B cell (primary cell): ENCODE measurements around the gene CYTH4. TPM values are rescaled to one million over a fixed set of nuclear protein-coding genes. Genes with fewer than 3 reads are reported as not detected.

Experiments
- ATAC-seq: fragments of 200-7000 bp; cut with Tn5 transposase; one replicate; pipeline ENCODE4 v1.10.0; 2021; ENCODE audit warnings: low read depth, mild to moderate bottlenecking, moderate number of reproducible peaks, moderate library complexity
- CTCF ChIA-PET: fragments of 350-600 bp; sonication (Branson Sonifier 250); formaldehyde crosslinking; loops from one replicate; lab custom pipeline; 2021; ENCODE audit warnings: antibody characterized with exemption, inconsistent platforms; lab: Charles Lee
- POLR2A ChIA-PET: fragments of 350-600 bp; sonication (Branson Sonifier 250); formaldehyde crosslinking; loops from one replicate; lab custom pipeline; 2021; ENCODE audit warnings: antibody characterized with exemption; lab: Charles Lee
- DNase-seq: peaks from one replicate; pipeline ENCODE4 v3.0.0; 2013
- H2AFZ ChIP-seq: 2 replicates; pipeline ENCODE4 v1.6.1; 2012; ENCODE audit warnings: mild to moderate bottlenecking, low read depth, low read length; ENCODE audit not compliant: insufficient read depth, poor library complexity, severe bottlenecking
- H3K27ac ChIP-seq, 2 donors: 1 replicate in 1 of 2; 2 replicates in 1 of 2; pipeline ENCODE4 v1.5.1; 2012 to 2013; ENCODE audit warnings: low read length in 2 of 2, mild to moderate bottlenecking in 2 of 2, moderate library complexity in 1 of 2
- H3K27me3 ChIP-seq, 4 experiments: fragments of 200-600 bp in 1 of 4; sonication (generic) in 1 of 4; replicated peaks in 1 of 4; 1 replicate in 2 of 4; 2 replicates in 2 of 4; pipeline versions ENCODE4 v1.6.1 to v1.7.0; 2013 to 2016; ENCODE audit warnings: low read length in 3 of 4, mild to moderate bottlenecking in 2 of 4, mixed read lengths in 1 of 4, moderate library complexity in 1 of 4; ENCODE audit not compliant: insufficient read depth in 4 of 4, control insufficient read depth in 3 of 4; ENCODE audit errors: control extremely low read depth in 1 of 4
- H3K36me3 ChIP-seq, 2 experiments: replicated peaks in 1 of 2; 1 replicate in 1 of 2; 2 replicates in 1 of 2; pipeline versions ENCODE4 v1.6.1 to v1.7.1; 2013; ENCODE audit warnings: low read length in 1 of 2; ENCODE audit not compliant: insufficient read depth in 2 of 2, control insufficient read depth in 1 of 2; ENCODE audit errors: control extremely low read depth in 1 of 2, extremely low read depth in 1 of 2
- H3K4me1 ChIP-seq, 2 donors: fragments of 200-600 bp in 1 of 2; sonication (generic) in 1 of 2; 1 replicate in 1 of 2; 2 replicates in 1 of 2; pipeline versions ENCODE4 v1.5.1 to v1.6.1; 2013 to 2017; ENCODE audit warnings: low read length in 2 of 2; ENCODE audit not compliant: control insufficient read depth in 2 of 2, insufficient read depth in 2 of 2
- H3K4me2 ChIP-seq: replicated peaks from 2 replicates; pipeline ENCODE3; 2012; ENCODE audit warnings: mild to moderate bottlenecking, low read depth, low read length; ENCODE audit not compliant: poor library complexity, severe bottlenecking
- H3K4me3 ChIP-seq, 5 experiments: fragments of 200-600 bp in 1 of 5; sonication (generic) in 1 of 5; 1 replicate in 3 of 5; 2 replicates in 2 of 5; pipeline versions ENCODE4 v1.5.1 to v1.7.0; 2011 to 2016; ENCODE audit warnings: low read length in 4 of 5, mild to moderate bottlenecking in 4 of 5, low read depth in 2 of 5, control low read depth in 1 of 5, moderate library complexity in 1 of 5; ENCODE audit not compliant: insufficient read depth in 1 of 5; ENCODE audit errors: control extremely low read depth in 1 of 5, extremely low read depth in 1 of 5
- H3K79me2 ChIP-seq: fragments of 200-600 bp; sonication (generic); one replicate; pipeline ENCODE4 v1.6.0; 2016; ENCODE audit warnings: low read length; ENCODE audit not compliant: control insufficient read depth, insufficient read depth
- H3K9ac ChIP-seq: fragments of 200-600 bp; sonication (generic); 2 replicates; pipeline ENCODE4 v1.6.1; 2017; ENCODE audit warnings: mild to moderate bottlenecking, low read length, moderate library complexity
- H3K9me3 ChIP-seq, 3 donors: one replicate each; pipeline versions ENCODE4 v1.6.1 to v1.7.1; 2013; ENCODE audit warnings: low read length in 2 of 3; ENCODE audit not compliant: control insufficient read depth in 2 of 3, insufficient read depth in 1 of 3; ENCODE audit errors: control extremely low read depth in 1 of 3
- H4K20me1 ChIP-seq: 2 replicates; pipeline ENCODE4 v1.6.0; 2012; ENCODE audit warnings: mild to moderate bottlenecking, low read length; ENCODE audit not compliant: insufficient read depth, control insufficient read depth, poor library complexity, severe bottlenecking
- H3K27ac Mint-ChIP-seq: one replicate; pipeline ENCODE4 v1.8.0; 2021; ENCODE audit warnings: mixed read lengths
- H3K27me3 Mint-ChIP-seq: one replicate; pipeline ENCODE4 v1.8.0; 2021; ENCODE audit warnings: mixed read lengths
- H3K4me1 Mint-ChIP-seq: one replicate; pipeline ENCODE4 v1.8.0; 2021; ENCODE audit warnings: mixed read lengths
- H3K4me3 Mint-ChIP-seq: one replicate; pipeline ENCODE4 v1.8.0; 2021; ENCODE audit warnings: mixed read lengths
- H3K9me3 Mint-ChIP-seq: one replicate; pipeline ENCODE4 v1.8.0; 2022; ENCODE audit warnings: mixed read lengths; ENCODE audit not compliant: insufficient read depth
- EZH2 ChIP-seq: IDR thresholded peaks from 2 replicates; pipeline ENCODE4 v1.6.1; 2012; ENCODE audit warnings: borderline replicate concordance, low read depth, mild to moderate bottlenecking, moderate library complexity, low read length; ENCODE audit not compliant: insufficient read depth, poor library complexity, severe bottlenecking
- whole genome bisulfite sequencing: methylation state at CpG from one replicate; pipeline ENCODE4 v1.1.5; 2013; ENCODE audit warnings: missing lambda C conversion rate; ENCODE audit not compliant: insufficient coverage; 5-methylcytosine and 5-hydroxymethylcytosine counted together
- intact Hi-C: fragments of 100-400 bp; cut with micrococcal nuclease; formaldehyde crosslinking; loops from one replicate; pipeline ENCODE4 v1.10.0; 2022
- polyA plus RNA-seq: library from polyadenylated mRNA; depleted of rRNA; stranded (reverse); fragments of >200 nt; gene quantifications from 2 replicates; pipeline ENCODE4 v1.2.3, GENCODE V29; 2012
- total RNA-seq, 2 donors: library from RNA; stranded (reverse); fragments of 120-200 nt in 1 of 2; gene quantifications; 1 replicate in 1 of 2; 2 replicates in 1 of 2; pipeline versions ENCODE4 v1.2.3 to v1.2.4, GENCODE V29; 2013 to 2022
- TF ChIP-seq, protein P1 (sequence below): fragments of 200-600 bp; IDR thresholded peaks from one replicate; pipeline ENCODE4 v1.8.0; 2022; ENCODE audit warnings: antibody characterized with exemption, mild to moderate bottlenecking

CYTH4 gene
- total and polyA plus RNA-seq, 2 donors (not counting 1 experiment from before 2014, with no cell fraction given): 98.0 to 154 TPM

GRCh38 chr22:37267661-37268413 lies 14.5 kb upstream of the CYTH4 start:
- POLR2A ChIA-PET: interaction anchor here (0.5 to 1.0 kb wide), 5 partner anchors 14 to 162 kb away, joined by 3 to 9 read pairs (median 4); partner anchors contain the start of gene CYTH4
- ATAC-seq (no peak), DNase-seq (peak; percentile 43)
- H4K20me1 ChIP-seq: no peaks in the 10 kb centered on the region
- peaks cover 21 to 28% of the 10 kb centered on the region in 2 donors for H3K4me1 ChIP-seq
- no peaks in the 10 kb centered on the region for H3K27me3 ChIP-seq
- peak overlapping the region in 4 of 5 experiments; percentile 67 to 93 (median 71) for H3K4me3 ChIP-seq
- TF ChIP-seq, protein P1, sequence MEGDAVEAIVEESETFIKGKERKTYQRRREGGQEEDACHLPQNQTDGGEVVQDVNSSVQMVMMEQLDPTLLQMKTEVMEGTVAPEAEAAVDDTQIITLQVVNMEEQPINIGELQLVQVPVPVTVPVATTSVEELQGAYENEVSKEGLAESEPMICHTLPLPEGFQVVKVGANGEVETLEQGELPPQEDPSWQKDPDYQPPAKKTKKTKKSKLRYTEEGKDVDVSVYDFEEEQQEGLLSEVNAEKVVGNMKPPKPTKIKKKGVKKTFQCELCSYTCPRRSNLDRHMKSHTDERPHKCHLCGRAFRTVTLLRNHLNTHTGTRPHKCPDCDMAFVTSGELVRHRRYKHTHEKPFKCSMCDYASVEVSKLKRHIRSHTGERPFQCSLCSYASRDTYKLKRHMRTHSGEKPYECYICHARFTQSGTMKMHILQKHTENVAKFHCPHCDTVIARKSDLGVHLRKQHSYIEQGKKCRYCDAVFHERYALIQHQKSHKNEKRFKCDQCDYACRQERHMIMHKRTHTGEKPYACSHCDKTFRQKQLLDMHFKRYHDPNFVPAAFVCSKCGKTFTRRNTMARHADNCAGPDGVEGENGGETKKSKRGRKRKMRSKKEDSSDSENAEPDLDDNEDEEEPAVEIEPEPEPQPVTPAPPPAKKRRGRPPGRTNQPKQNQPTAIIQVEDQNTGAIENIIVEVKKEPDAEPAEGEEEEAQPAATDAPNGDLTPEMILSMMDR: no peak
- TF ChIP-seq EZH2: no peak
- peak overlapping the region; percentile 75 for H3K9ac ChIP-seq
- intact Hi-C loops: loop anchor here (1.0 to 5.0 kb wide), 6 partner anchors 15 to 299 kb away; partner anchors contain the start of gene CYTH4
- Mint-ChIP-seq H3K9me3 (no peaks in the 10 kb centered on the region), H3K4me1 (peaks cover 33% of the 10 kb centered on the region), H3K4me3 (peak overlapping the region; percentile 93), H3K27ac (peak overlapping the region; percentile 97), H3K27me3 (no peaks in the 10 kb centered on the region)
- peak overlapping the region; percentile 84 for H2AFZ ChIP-seq
- peaks cover 4% of the 10 kb centered on the region for H3K79me2 ChIP-seq
- peak overlapping the region; percentile 83 for H3K4me2 ChIP-seq
- CTCF ChIA-PET: interaction anchor here (0.7 to 13.1 kb wide), 22 partner anchors 8 to 299 kb away, joined by 3 to 377 read pairs (median 5); partner anchors contain the start of genes CYTH4 and RAC2
- H3K9me3 ChIP-seq: peaks cover 0 to 17% (median 12%) of the 10 kb centered on the region in 3 donors
- WGBS: 17% methylated on average over 6 of the region's 11 CpGs
- peak overlapping the region; percentile 69 to 79 for H3K27ac ChIP-seq
- no peaks in the 10 kb centered on the region for H3K36me3 ChIP-seq
